ELR (cell line): ENCODE data around the gene SOD1.
"Not testable (repeated sequence)": the region's sequence is repeated elsewhere in the genome, so short reads cannot be mapped to it uniquely, and the experiment has no call there.

Experiments
- DNase-seq: peaks from one replicate; pipeline ENCODE4 v3.0.0-alpha.2; 2015; ENCODE audit warnings: low read depth

SOD1 gene

GRCh38 chr21:31659536-31660258, at the start of gene SOD1:
Gene SOD1 (plus strand): TSS chr21:31659693. CDS start chr21:31659770, 77 bp downstream.
- DNase-seq = peak; percentile 93

DNA sequence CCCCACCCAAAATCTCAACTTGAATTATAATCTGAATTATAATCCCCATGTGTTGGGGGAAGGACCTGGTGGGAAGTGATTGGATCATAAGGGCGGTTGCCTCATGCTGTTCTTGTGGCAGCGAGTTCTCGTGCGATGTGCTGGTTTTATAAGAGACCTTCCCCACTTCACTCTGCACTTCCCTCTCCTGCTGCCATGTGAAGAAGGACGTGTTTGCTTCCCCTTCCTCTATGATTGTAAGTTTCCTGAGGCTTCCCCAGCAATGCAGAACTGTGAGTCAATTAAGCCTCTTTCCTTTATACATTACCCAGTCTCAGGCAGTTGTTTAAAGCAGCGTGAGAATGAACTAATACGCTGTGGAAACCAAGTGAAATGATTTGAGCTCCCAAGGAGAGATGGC, 48.0 kb upstream of the SOD1 start:
- no peak for DNase-seq

- DNase-seq = peak; percentile 19
Measured at GRCh38 chr21:31612894-31613785, 46.4 kb upstream of the SOD1 start.

DNA sequence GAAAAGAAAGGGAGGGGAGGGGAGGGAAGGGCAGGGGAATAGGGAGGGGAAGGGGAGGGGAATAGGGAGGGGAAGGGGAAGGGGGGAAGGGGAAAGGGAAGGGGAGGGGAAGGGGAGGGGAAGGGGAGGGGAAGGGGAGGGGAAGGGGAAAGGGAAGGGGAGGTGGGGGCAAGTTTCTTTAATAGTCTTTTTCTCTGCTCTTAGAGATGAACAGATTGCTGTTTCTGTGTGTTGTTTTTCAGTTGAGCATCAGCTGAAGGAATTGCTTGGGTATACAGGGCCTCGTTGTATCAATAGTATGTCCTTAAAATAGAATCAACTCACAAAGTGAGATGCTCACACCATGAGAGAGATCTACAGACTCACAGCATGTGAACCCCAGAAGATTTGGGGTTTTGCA, 44.8 kb upstream of the SOD1 start:
- DNase-seq = no peak

DNA sequence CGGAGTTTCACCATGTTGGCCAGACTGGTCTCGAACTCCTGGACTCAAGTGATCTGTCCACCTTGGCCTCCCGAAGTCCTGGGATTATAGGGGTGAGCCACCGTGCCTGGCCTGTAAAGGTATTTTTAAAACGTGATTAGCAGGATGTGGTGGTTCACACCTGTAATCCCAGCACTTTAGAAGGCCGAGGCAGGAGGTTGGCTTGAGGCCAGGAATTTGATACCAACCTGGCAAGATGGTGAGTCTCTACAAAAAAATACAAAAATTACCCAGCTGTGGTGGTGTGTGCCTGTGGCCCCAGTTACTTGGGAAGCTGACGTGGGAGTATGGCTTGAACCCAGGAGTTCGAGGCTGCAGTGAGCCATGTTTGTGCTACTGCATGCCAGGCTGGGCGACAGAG, 43.3 kb upstream of the SOD1 start:
- DNase-seq = no peak

DNA sequence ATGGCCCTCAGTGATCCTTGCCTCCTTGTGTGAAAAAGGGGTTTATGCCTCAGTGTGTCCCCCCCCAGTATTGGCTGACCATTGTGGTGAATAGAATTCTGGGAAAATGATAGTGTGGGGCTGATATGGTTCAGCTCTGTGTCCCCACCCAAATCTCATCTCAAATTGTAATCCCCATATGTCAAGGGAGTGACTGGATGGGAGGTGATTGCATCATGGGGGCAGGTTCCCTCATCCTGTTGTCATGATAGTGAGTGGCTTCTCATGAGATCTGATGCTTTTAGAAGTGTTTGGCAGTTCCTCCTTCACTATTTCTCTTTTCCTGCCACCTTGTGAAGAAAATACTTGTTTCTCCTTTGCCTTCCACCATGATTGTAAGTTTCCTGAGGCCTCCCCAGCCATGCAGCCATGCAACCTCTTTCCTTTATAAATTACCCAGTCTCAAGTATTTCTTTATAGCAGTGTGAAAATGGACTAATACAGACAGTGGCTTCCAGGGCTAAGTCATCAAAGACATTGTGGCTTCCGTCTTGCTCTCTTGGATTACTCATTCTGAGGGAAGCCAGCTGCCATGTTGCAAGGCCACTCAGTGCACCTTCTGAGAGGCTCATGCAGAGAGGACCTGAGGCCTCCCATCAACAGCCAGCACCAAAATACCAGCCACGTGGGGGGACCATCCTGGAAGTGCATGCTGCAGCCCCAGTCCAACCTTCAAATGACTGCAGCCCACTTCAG, 40.6 kb upstream of the SOD1 start:
- no peak for DNase-seq

- no peak for DNase-seq
Measured at GRCh38 chr21:31622397-31622796, 37.1 kb upstream of the SOD1 start.

DNA sequence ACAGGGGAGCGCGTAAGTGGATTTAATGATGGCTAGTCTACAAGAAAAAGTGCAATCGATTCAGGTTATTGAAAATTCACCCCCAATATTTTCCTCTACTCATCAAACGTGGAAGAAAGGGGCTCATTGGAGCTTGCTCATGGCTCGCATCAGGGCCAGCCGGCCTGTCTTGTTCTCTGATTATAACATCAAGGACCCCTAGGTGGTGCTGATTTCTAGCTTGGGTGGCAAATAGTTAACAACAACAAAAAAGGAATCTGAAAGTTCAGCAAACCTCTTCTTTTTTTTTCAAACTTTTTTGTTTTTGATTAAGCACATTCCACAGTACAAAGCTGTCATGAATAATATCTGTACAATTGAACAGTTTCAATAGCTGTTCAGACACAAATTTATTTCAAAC, 35.8 kb upstream of the SOD1 start:
- no peak for DNase-seq

DNA sequence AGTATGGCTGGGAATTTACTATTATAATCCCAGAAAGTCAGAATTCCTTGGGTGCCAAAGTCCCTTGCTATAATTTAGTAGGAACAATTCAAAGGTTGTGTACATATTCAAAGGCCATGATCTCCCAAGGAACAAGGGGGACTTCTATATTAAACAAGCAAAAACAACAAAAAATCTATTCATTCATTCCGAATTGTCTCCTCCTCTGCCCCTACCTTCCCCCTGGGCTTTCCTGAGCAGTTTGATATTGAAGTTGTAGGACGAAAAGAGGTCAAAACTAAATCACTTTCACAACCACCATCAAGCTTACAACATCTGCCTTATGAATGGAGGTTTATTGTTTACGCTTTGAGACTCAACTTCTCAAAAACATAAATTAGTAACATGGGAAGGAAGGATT, 35.3 kb upstream of the SOD1 start:
- no peak for DNase-seq

DNA sequence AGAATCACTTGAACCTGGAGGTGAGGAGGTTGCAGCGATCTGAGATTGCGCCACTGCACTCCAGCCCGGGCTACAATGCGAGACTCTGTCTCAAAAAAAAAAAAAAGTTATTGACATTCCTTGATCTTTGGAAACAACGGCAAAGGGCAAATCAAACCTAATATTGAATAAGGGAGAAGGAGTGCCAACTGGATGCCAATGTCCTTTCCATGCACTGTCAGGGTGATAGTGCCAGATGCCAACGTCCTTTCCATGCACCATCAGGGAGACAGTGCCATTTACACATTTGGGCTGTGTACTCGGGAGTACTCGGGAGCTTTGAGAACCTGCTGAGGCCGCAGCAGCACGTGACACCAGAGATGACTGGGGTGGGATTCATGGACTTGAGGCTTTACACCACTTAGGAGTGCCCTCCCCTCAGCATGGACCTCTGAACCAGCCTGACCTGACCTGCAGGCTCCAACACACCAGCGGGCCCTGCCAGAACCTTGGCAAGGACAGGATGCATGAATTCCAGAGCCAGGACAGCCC, 34.5 kb upstream of the SOD1 start:
- no peak for DNase-seq

DNA sequence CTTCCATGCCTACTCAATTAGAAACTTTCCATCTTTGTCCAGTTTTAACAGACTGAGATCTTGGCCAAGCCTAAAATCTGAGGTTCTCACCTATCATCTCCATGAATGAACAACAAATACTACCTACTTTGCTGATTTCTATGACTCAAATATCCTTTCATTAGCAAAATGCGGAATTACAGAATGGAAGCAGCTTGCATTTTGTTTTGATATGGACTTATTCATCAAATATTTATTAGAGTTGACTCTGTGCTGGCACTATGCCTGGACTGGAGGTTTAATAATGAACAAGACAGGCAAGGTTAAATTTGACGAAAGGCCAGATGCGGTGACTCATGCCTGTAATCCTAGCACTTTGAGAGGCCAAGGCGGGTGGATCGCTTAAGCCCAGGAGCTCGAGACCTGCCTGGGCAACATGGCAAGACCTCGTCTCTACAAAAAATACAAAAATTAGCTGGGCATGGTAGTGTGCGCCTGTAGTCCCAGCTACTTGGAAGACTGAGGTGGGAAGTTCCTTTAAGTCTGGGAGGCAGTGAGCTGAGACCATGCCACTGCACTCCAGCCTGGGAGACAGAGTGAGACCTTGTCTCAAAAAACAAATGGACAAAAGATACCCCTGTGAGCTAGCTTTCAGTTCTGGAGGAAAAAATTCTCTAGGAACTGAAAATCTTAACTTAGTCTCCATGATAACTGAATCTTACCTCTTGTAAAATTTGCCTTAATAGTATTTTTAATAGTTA, 29.4 kb upstream of the SOD1 start:
- DNase-seq = peak; percentile 73

DNA sequence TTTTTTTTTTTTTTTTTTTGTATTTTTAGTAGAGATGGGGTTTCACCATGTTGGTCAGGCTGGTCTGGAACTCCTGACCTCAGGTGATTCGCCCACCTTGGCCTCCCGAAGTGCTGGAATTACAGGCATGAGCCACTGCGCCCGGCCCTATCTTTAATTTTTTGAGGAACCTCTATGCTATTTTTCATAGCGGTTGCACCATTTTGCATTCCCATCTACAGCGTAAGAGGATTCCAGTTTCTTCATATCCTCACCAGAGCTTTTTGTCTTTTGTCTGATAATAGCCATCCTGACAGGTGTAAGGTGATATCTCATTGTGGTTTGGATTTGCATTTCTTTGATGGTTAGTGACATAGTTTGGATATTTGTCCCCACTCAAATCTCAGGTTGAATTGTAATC, 27.6 kb upstream of the SOD1 start:
- not testable (repeated sequence) for DNase-seq

DNA sequence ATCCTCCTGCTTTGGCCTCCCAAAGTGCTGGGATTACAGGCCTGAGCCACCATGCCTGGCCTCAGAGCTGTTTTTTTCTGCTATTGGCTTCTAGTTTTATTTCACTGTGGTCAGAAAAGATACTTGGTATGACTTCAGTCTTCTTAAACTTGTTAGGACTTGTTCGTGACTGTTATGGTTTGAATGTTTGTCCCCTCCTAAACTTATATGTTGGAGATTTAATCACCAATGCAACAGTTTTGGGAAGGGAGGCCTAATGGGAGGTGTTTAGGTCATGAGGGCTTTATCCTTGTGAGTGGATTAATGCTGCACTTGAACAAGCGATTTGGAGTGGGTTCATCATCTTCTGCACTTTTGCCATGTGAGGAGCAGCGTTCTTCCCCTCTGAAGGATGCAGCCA, 24.5 kb upstream of the SOD1 start:
- DNase-seq = no peak

DNA sequence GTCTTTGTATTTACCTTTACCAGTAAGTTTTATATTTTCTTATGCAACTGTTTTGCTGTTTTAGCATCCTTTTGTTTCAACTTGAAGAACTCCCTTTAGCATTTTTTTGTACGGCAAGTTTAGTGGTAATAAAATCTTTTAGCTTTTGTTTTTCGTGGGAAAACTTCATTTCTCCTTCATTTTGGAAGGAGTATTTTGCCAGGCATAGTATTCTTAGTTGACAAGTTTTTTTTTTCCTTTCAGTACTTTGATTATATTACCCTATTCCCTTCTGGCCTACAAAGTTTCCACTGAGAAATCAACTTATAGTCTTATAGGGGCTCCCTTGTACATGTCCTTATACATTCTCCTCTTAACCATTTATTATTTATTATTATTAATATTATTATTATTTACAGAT, 22.6 kb upstream of the SOD1 start:
- DNase-seq = no peak

GRCh38 chr21:31641416-31641922, 18.0 kb upstream of the SOD1 start:
- no peak for DNase-seq

DNA sequence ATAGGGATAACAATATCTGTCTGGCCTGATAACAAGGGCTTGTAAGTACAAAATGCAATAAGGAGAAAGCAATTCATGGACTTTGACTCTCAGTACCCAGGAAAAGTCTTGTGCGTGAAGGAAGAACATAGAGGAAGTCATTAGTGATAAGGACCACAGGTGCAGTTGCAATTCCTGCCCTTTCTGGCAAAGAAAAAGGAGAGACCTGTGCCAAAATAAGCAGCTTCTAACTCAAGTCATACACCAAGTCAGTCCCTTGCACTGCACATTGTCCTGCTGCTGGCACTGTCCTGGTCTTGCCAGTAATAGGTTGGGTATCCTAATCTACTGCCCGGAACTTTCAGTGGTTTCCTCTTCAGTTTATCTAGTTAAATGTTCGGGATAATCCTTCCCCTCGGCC, 14.8 kb upstream of the SOD1 start:
- DNase-seq = no peak

DNA sequence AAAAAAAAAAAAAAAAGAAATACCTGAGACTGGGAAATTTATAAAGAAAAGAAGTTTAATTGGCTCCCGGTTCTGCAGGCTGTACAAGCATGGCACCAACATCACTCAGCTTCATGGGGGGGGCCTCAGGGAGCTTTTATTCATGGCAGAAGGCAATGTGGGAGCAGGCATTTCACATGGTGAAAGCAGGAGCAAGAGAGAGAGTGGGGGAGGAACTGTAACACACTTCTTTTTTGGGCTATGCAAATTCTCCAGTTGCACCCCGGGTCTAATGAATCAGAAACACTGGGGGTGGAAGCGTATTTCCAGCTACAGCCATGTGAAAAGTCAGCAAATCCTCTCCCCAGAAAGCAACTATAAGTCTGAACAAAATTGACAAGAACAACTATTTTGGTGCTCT, 11.8 kb upstream of the SOD1 start:
- DNase-seq = no peak

GRCh38 chr21:31650930-31651329, 8.6 kb upstream of the SOD1 start:
- no peak for DNase-seq

- DNase-seq = not testable (repeated sequence)
Measured at GRCh38 chr21:31651491-31651890, 8.0 kb upstream of the SOD1 start.

DNA sequence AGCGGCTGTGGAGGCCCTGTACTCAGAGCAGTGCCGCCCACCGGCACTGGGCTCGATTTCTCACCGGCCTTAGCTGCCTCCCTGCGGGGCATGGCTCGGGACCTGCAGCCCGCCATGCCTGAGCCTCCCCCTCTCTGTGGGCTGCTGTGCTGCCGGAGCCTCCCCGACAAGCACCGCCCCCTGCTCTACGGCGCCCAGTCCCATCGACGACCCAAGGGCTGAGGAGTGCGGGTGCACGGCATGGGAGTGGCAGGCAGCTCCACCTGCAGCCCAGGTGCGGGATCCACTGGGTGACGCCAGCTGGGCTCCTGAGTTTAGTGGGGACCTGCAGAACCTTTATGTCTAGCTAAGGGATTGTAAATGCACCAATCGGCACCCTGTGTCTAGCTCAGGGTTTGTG, 5.2 kb upstream of the SOD1 start:
- DNase-seq = no peak

DNA sequence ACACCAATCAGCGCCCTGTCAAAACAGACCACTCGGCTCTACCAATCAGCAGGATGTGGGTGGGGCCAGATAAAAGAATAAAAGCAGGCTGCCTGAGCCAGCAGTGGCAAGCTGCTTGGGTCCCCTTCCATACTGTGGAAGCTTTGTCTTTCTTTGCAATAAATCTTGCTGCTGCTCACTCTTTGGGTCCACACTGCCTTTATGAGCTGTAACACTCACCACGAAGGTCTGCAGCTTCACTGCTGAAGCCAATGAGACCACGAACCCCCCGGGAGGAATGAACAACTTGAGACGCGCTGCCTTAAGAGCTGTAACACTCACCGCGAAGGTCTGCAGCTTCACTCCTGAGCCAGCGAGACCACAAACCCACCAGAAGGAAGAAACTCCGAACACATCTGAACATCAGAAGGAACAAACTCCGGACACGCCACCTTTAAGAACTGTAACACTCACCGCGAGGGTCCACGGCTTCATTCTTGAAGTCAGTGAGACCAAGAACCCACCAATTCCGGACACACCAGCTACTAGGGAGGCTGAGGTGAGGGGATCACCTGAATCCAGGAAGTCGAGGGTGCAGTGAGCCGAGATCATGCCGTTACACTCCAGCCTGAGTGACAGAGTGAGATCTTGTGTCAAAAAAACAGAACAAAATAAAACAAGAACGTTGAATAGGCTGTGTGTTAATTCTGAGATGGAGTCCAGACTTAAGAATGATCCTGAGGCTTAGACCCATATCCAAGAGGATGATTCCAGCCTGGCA, 4.5 kb upstream of the SOD1 start:
- DNase-seq = not testable (repeated sequence)
